Stimulated activated CD4-positive, alpha-beta T cell treated with anti-CD3 and anti-CD28 coated beads, Interleukin-2, amount 100 ng/mL, for 4 hours (primary cell): ENCODE data around the gene MACROD1.
"Not testable (repeated sequence)": the region's sequence is repeated elsewhere in the genome, so short reads cannot be mapped to it uniquely, and the experiment has no call there.

ENCODE experiments used
- DNase-seq: peaks from one replicate; pipeline ENCODE4 v3.0.0-alpha.2; 2020; ENCODE audit warnings: low read depth

MACROD1 gene

GRCh38 chr11:64056213-64056785, 109.6 kb downstream of the MACROD1 start:
- DNase-seq, result no peak

GRCh38 chr11:64055077-64055476, 110.8 kb downstream of the MACROD1 start:
- DNase-seq, result no peak

- no peak for DNase-seq
These were observed 112.2 kb downstream of the MACROD1 start for GRCh38 chr11:64053699-64054098.

- DNase-seq, result no peak
These were observed 112.8 kb downstream of the MACROD1 start for GRCh38 chr11:64052938-64053622.

GRCh38 chr11:64052436-64052835, 113.5 kb downstream of the MACROD1 start:
- DNase-seq, result no peak

- DNase-seq, result no peak
These were observed 114.6 kb downstream of the MACROD1 start for GRCh38 chr11:64051297-64051696.

- DNase-seq, result no peak
These were observed 116.4 kb downstream of the MACROD1 start for GRCh38 chr11:64049509-64049908.

- DNase-seq, result no peak
These were observed 117.7 kb downstream of the MACROD1 start for GRCh38 chr11:64048042-64048854.

- DNase-seq, result not testable (repeated sequence)
These were observed 118.5 kb downstream of the MACROD1 start for GRCh38 chr11:64047373-64047772.

GRCh38 chr11:64045700-64046099, 120.2 kb downstream of the MACROD1 start:
- DNase-seq, result no peak

- no peak for DNase-seq
These were observed 121.1 kb downstream of the MACROD1 start for GRCh38 chr11:64044730-64045393.

- no peak for DNase-seq
These were observed 122.4 kb downstream of the MACROD1 start for GRCh38 chr11:64043545-64043944.

- DNase-seq, result no peak
These were observed 123.6 kb downstream of the MACROD1 start for GRCh38 chr11:64042301-64042700.

- no peak for DNase-seq
These were observed 124.1 kb downstream of the MACROD1 start for GRCh38 chr11:64041846-64042245.

- no peak for DNase-seq
These were observed 125.1 kb downstream of the MACROD1 start for GRCh38 chr11:64040684-64041322.

GRCh38 chr11:64039012-64039665, 126.8 kb downstream of the MACROD1 start:
- DNase-seq, result peak; percentile 22

GRCh38 chr11:64038500-64038899, 127.4 kb downstream of the MACROD1 start:
- DNase-seq, result no peak

GRCh38 chr11:64037027-64037634, 128.8 kb downstream of the MACROD1 start:
- DNase-seq, result no peak

GRCh38 chr11:64036087-64037026, 129.6 kb downstream of the MACROD1 start:
- DNase-seq, result no peak

GRCh38 chr11:64035576-64035975, 130.3 kb downstream of the MACROD1 start, which contains the start of gene FLRT1:
TSS of gene FLRT1 (plus strand) at chr11:64035931. CDS start at chr11:64116268, 80,337 bp downstream.
- no peak for DNase-seq
